Heart left ventricle (tissue), 13 donors: ENCODE results near the gene APIP.

ENCODE experiments used
- POLR2A ChIP-seq, 2 donors: fragments of 450-650 bp; IDR thresholded peaks; one replicate each; pipeline ENCODE4 v1.6.1; 2017; ENCODE audit warnings: antibody characterized with exemption in 2 of 2, mild to moderate bottlenecking in 2 of 2, moderate library complexity in 2 of 2
- TF ChIP-seq, protein P1 (sequence below), 12 donors: fragments of 200-600 bp; sonication (generic) in 4 of 12; IDR thresholded peaks; one replicate each; pipeline versions ENCODE4 v1.5.0 to v1.8.0; 2018 to 2022; ENCODE audit warnings: antibody characterized with exemption in 12 of 12, mild to moderate bottlenecking in 5 of 12
- donor health status: ischemic (EF 13 %, LVEDD 7.1; RV severe dilation, severe dysfunction).
- donor health status: DM: no; HTN: yes; CAD: no.
- donor health status: DM: no; HTN: no; CAD: no.
- donor health status: ischemic (EF 25% LVEDD 6.9; RV normal size, moderate dysfunction).
- donor health status: ischemic (EF 25% LVEDD 5.7; RV mildly dilated, moderate dysfunction).
- donor health status: ischemic (EF 35%, LVEDD 5.7; RV mildly dilated, moderate dysfunction).
- donor health status: nonischemic (EF 11% LVEDD 7.7; RV severe dilation, severe dysfunction).
- donor health status: DM: yes; HTN: yes; CAD: no.
- donor health status: PGD.
- donor health status: ischemic (EF 29% LVEDD 5.4; RV normal size, mild dysfunction).
- donor health status: nonischemic (EF 23%, LVEDD 6.1; RV moderate dilation, normal function).

DNA sequence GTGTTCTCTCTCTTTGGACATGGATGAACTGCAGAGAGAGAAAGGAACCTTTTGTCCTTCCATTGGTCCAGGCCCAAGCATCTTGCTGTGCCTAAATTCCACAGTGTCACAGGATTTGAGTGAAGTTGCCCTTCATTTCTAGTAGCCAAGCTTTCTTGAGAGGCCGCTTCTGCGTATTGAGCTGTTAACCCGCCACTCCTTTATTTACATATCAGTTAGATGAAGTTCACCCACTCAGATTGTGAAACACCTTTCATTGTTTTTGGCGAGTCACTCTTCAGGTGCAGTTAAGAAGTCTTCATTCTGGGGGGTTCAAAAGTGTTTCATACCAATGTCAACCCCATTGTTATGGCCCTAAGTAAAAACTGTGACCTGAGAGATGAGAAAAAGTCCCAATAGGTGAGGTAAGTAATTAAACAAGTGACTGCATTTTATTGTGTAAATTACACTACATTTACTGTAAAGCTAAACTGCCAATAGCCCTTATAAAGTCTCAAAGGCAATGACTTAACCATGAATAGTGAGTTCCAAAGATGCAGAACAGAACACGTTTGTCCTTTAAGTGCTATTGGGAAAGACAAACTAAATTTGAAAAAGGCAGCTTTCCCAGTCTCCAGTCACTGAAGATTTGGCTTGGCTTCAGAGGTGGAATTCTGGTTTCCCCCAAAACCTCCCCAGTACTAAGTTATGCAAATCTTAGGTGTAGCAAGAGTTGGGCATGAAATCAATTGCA is 61.0 kb downstream of the APIP start:
- TF ChIP-seq, protein P1, sequence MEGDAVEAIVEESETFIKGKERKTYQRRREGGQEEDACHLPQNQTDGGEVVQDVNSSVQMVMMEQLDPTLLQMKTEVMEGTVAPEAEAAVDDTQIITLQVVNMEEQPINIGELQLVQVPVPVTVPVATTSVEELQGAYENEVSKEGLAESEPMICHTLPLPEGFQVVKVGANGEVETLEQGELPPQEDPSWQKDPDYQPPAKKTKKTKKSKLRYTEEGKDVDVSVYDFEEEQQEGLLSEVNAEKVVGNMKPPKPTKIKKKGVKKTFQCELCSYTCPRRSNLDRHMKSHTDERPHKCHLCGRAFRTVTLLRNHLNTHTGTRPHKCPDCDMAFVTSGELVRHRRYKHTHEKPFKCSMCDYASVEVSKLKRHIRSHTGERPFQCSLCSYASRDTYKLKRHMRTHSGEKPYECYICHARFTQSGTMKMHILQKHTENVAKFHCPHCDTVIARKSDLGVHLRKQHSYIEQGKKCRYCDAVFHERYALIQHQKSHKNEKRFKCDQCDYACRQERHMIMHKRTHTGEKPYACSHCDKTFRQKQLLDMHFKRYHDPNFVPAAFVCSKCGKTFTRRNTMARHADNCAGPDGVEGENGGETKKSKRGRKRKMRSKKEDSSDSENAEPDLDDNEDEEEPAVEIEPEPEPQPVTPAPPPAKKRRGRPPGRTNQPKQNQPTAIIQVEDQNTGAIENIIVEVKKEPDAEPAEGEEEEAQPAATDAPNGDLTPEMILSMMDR (IDR thresholded peaks at IDR 0.05), result no peak
- TF ChIP-seq POLR2A (IDR thresholded peaks at IDR 0.05), result no peak
